NCI-H2081 treated with DMSO at 0.1 percent for 48 hours (cell line): ENCODE measurements around the gene NMUR2.

ENCODE experiments used
- DNase-seq: peaks from one replicate; lab custom pipeline; 2025; lab: John Stamatoyannopoulos, UW

The NMUR2 gene

DNA sequence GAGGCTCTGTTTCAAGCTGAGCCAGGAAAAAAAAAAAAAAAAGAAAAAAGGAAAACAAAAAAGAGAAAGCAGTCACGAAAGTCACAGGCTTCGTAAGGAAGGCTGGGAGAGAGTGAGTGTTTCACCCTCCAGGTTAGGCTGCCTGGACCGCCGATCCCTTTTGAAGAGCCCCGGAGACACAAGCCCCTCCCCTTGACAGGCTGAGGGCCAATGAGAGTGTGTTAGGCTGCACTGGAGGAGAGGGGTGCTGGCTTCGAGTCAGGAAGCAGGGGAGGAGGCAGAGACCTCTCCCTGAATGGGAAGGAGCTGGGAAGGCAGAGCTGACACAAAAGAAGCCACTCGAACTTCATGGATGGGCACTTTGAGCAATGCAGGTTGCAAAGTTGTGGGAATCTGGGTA, at the start of gene NMUR2:
Gene NMUR2, minus strand, starts transcription at position 135 of the 400 bp plus-strand sequence. CDS start 166 bp downstream, outside the sequence.
- DNase-seq: no peak

- no peak for DNase-seq
These were observed 38.9 kb upstream of the NMUR2 start for GRCh38 chr5:152443935-152444334.

- DNase-seq: no peak
These were observed 34.7 kb upstream of the NMUR2 start for GRCh38 chr5:152439791-152440190.

GRCh38 chr5:152437866-152438265, 32.8 kb upstream of the NMUR2 start:
- DNase-seq: no peak

DNA sequence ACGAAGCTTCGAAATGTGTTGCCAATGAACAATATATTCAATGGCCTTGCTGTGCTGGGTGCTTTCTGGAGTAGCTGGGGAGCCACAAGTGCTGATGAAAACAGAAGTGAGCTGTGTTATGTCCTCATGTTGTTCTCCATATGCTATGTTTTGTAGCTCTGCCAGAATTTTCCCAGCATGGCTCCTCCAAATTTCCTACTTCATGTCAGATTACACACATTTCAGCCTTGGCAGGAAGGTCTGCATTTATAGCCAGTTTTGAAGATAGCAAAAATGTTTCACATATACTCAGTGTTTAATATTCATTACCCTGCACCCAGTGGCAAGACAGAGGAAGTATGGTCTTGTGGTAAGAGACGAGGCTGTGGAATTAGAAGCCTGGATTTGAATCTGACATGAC, 22.6 kb upstream of the NMUR2 start:
- DNase-seq: no peak

DNA sequence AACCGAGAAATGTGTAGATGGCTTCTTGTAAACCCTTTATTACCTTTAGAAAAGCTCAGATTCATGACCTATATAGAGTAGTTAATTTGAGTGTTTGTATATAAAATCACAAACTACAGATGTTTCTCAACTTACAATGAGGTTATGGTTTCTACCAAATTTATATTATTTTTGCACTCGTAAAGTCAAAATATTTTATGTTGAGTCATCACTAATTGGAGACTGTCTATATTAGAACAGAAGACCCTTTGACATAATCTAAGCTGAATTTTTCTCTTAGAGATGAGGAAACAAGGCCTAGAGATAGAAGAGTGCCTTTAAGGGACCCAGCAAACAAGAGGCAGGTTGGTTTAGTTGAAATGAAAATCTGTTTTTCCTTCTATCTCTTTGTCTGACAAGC, 20.0 kb upstream of the NMUR2 start:
- DNase-seq: no peak

GRCh38 chr5:152424501-152424900, 19.4 kb upstream of the NMUR2 start:
- DNase-seq: no peak

DNA sequence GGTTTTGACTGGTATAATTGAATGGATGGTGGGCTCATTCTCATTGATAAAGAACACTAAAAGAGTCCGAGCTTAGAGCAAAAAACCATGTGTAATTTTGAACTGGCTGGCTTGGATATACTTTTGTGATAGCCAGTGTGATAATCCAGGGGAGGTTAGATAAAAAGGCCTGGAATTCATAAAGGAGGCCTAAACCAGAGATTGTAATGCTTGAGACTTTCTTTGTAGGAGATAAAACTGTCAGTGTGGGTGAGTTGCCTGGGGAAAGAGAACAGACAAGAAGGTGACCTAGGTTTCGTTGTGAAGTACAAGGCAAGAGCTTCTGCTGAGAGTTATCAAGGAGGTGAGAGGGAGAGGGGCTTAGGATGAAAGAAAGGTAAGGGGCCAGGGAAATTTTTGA, 17.0 kb upstream of the NMUR2 start:
- DNase-seq: no peak

DNA sequence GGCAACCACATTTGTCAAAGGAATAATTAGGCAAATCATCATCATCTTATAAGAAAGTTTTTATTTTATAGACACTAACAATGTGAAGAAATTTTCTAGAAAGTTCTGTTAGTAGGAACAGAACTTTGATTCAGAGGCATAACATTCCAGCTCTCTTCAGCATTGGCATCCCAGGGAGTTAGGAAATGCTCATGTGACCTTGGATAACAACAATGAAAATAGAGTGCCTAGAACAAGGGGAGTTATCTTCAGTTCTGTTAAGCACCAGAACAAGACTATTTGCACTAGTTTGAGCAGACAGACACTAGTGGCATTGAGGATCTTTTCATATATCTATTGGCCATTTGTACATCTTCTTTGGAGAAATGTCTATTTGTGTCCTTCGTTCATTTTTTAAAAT, 7.0 kb upstream of the NMUR2 start:
- no peak for DNase-seq

- DNase-seq: no peak
These were observed 1.0 kb upstream of the NMUR2 start for GRCh38 chr5:152406082-152406481.

GRCh38 chr5:152404494-152404893, 585 bp downstream of the NMUR2 start:
- DNase-seq: no peak

GRCh38 chr5:152403046-152403445, 2.0 kb downstream of the NMUR2 start:
- no peak for DNase-seq

DNA sequence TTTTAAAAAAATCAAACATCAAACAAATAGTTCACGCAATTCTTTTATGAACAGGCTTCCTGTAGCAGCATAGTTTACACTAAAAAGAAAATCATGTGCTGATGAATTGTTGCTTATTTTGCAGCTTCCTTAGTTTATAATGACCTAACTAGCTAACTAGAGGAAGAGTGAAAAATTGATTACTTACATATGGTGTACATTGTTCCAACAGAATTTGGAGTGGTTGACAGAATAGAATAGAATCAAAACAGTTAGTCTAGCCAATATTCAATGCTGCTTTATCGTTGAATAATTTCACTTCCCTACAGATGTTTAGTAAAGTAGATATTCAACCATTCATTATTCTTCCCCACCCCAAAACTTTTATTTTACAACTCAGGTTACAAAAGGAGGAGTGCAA, 4.2 kb downstream of the NMUR2 start:
- DNase-seq: no peak

GRCh38 chr5:152397581-152397980, 7.5 kb downstream of the NMUR2 start:
- no peak for DNase-seq

GRCh38 chr5:152393441-152393840, 11.6 kb downstream of the NMUR2 start:
- no peak for DNase-seq

DNA sequence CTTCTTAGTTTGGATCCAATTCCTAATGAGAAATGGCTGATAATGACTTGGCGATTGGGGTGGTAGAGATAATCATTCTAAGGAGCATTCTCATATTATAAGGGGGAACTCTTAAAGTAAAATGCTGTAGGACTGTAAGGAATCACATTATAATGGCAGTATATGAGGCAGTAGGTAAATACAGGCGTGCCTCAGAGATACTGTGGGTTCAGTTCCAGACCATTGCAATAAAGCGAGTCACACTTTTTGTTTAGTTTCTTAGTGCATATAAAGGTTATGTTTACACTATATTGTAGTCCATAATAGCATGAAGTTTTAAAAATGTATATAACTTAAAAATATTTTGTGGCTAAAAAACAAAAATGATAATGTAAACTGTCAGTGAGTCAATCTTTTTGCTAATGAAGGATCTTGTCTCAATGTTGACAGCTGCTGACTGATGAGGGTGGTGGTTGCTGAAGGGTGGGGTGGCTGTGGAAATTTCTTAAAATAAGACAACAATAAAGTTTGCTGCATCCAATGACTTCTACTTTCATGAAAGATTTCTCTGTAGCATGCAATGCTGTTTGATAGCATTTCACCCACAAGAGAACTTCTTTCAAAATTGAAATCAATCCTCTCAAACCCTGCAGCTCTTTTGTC, 15.8 kb downstream of the NMUR2 start:
- DNase-seq: no peak

- DNase-seq: no peak
These were observed 16.5 kb downstream of the NMUR2 start for GRCh38 chr5:152388610-152389009.

GRCh38 chr5:152380415-152381123, 24.5 kb downstream of the NMUR2 start:
- DNase-seq: no peak

- DNase-seq: no peak
These were observed 25.7 kb downstream of the NMUR2 start for GRCh38 chr5:152379331-152379730.

DNA sequence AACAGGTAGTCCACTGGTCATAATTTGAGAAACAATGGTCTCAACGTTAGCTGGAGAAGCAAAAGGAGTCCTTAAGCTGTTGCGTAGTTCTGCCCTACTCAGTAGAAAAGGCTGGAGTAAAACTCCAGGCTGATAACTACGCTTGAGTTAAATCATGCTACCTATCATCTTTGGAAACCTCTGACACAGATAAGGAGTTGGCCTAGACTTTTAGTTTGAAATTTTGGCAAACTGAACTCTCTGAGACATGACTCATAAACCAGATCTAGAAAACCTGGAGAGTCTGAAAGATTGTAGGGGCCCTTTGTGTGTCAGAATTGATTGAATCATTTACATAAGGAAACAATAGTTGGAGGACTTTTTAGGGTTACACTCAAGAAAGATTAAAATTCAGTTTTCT, 26.3 kb downstream of the NMUR2 start:
- no peak for DNase-seq

DNA sequence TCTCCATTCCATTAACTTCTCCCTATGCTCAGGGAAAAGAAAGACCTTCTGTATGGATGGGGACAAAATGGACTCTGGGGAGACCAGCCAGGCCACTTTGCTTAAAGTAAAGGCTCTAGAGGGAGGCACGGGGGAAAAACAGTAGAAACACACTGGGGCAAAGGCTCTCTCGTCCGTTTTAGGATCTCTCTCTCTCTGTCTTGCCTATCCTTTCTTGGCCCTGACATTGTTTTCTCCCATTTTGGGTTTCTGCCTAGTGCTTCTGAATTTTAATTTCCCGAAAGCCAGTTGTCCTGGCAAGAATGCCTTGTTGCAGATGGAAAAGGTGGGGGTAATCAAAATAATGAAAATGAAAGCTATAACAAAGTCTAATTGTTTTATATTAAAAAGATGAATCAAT, 28.2 kb downstream of the NMUR2 start:
- no peak for DNase-seq

DNA sequence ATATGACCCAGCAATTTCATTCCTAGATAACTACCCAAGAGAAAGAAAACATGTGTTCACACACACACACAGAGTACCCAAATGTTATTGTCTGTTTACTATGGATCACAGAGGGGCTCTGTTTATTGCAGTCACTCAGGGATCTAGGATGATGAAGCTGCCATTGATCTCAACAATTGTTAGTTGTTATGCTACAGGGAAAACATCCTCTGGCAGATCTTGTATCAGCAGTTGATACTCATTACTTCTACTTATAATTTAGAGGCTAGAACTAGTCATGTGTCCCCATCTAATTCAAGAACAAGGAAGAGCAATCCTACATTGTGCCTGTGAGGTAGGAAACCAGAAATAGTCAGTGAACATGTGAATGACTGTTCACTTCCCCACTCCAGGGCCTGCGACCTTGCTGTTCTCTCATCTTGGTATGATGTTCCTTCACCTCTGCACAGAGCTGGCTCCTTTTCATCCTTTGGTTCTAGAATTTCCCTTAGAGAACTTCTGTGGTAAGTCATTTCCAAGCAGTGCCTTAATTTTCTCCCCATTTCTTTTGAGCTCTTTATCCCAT, 30.3 kb downstream of the NMUR2 start:
- DNase-seq: no peak

DNA sequence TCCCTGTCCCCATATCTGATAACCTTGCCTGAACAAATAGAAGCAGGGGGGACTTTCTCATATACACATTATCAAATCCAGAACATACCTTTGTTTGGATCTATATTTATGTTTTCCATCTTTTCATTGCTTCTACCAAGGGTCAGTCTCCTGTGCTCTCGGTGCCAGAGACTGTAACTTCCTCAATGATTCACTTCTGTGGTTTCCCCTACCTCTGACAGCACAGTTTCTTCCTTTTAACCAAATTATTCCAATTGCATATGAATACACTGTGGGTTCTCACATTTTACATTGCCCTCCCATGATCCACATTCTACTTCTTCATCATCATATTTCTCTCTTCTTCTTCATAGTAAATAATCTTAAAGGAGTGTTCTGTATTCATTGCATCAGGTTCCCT, 32.2 kb downstream of the NMUR2 start:
- no peak for DNase-seq

- DNase-seq: no peak
These were observed 35.8 kb downstream of the NMUR2 start for GRCh38 chr5:152369298-152369697.
